ENCODE results near the gene CFAP97.

GRCh38 chr4:185171373-185172071 lies 32.3 kb downstream of the CFAP97 start:
- TF ChIP-seq, protein P1, sequence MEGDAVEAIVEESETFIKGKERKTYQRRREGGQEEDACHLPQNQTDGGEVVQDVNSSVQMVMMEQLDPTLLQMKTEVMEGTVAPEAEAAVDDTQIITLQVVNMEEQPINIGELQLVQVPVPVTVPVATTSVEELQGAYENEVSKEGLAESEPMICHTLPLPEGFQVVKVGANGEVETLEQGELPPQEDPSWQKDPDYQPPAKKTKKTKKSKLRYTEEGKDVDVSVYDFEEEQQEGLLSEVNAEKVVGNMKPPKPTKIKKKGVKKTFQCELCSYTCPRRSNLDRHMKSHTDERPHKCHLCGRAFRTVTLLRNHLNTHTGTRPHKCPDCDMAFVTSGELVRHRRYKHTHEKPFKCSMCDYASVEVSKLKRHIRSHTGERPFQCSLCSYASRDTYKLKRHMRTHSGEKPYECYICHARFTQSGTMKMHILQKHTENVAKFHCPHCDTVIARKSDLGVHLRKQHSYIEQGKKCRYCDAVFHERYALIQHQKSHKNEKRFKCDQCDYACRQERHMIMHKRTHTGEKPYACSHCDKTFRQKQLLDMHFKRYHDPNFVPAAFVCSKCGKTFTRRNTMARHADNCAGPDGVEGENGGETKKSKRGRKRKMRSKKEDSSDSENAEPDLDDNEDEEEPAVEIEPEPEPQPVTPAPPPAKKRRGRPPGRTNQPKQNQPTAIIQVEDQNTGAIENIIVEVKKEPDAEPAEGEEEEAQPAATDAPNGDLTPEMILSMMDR (conservative IDR thresholded peaks at IDR 0.05 in 1 of 2, IDR thresholded peaks at IDR 0.05 in 1 of 2; ENCODE audit: low read depth in 1 of 2, low read length in 2 of 2) = no peak
- TF ChIP-seq EZH2 (IDR thresholded peaks at IDR 0.05; ENCODE audit: low read length, missing control alignments) = no peak

Data from fibroblast of lung (primary cell).